ENCODE data around the gene CUL3.
"Not testable (repeated sequence)": the region's sequence is repeated elsewhere in the genome, so short reads cannot be mapped to it uniquely, and the experiment has no call there.

Gene CUL3

GRCh38 chr2:224585211-224586088, at the start of gene CUL3:
TSS of gene CUL3 (minus strand) at chr2:224585363. CDS start at chr2:224585009, 354 bp downstream.
- DNase-seq (ENCODE audit: low spot score): peak; percentile 90

GRCh38 chr2:224630659-224631550, 45.7 kb upstream of the CUL3 start:
- DNase-seq (ENCODE audit: low spot score): no peak

GRCh38 chr2:224628416-224628815, 43.3 kb upstream of the CUL3 start:
- no peak for DNase-seq (ENCODE audit: low spot score)

- DNase-seq (ENCODE audit: low spot score): no peak
Observed at GRCh38 chr2:224626735-224627134, 41.6 kb upstream of the CUL3 start.

- no peak for DNase-seq (ENCODE audit: low spot score)
Observed at GRCh38 chr2:224613543-224614286, 28.6 kb upstream of the CUL3 start.

- no peak for DNase-seq (ENCODE audit: low spot score)
Observed at GRCh38 chr2:224612578-224612977, 27.4 kb upstream of the CUL3 start.

- DNase-seq (ENCODE audit: low spot score): no peak
Observed at GRCh38 chr2:224611938-224612337, 26.8 kb upstream of the CUL3 start.

- peak; percentile 21 for DNase-seq (ENCODE audit: low spot score)
Observed at GRCh38 chr2:224608104-224608503, 22.9 kb upstream of the CUL3 start.

GRCh38 chr2:224603746-224604500, 18.8 kb upstream of the CUL3 start:
- DNase-seq (ENCODE audit: low spot score): not testable (repeated sequence)

- DNase-seq (ENCODE audit: low spot score): not testable (repeated sequence)
Observed at GRCh38 chr2:224602778-224603375, 17.7 kb upstream of the CUL3 start.

- no peak for DNase-seq (ENCODE audit: low spot score)
Observed at GRCh38 chr2:224601923-224602322, 16.8 kb upstream of the CUL3 start.

GRCh38 chr2:224598678-224599077, 13.5 kb upstream of the CUL3 start:
- no peak for DNase-seq (ENCODE audit: low spot score)

- DNase-seq (ENCODE audit: low spot score): no peak
Observed at GRCh38 chr2:224596289-224596688, 11.1 kb upstream of the CUL3 start.

GRCh38 chr2:224595518-224595917, 10.4 kb upstream of the CUL3 start:
- DNase-seq (ENCODE audit: low spot score): no peak

GRCh38 chr2:224594840-224595239, 9.7 kb upstream of the CUL3 start:
- no peak for DNase-seq (ENCODE audit: low spot score)

- DNase-seq (ENCODE audit: low spot score): no peak
Observed at GRCh38 chr2:224591220-224591619, 6.1 kb upstream of the CUL3 start.

- DNase-seq (ENCODE audit: low spot score): no peak
Observed at GRCh38 chr2:224586127-224586695, 1.0 kb upstream of the CUL3 start.

- DNase-seq (ENCODE audit: low spot score): peak; percentile 28
Observed at GRCh38 chr2:224584785-224585210, 365 bp downstream of the CUL3 start.

- DNase-seq (ENCODE audit: low spot score): peak; percentile 11
Observed at GRCh38 chr2:224584111-224584784, 915 bp downstream of the CUL3 start.

- not testable (repeated sequence) for DNase-seq (ENCODE audit: low spot score)
Observed at GRCh38 chr2:224583033-224583432, 2.1 kb downstream of the CUL3 start.
